ENCODE measurements around the gene MED27.

DNA sequence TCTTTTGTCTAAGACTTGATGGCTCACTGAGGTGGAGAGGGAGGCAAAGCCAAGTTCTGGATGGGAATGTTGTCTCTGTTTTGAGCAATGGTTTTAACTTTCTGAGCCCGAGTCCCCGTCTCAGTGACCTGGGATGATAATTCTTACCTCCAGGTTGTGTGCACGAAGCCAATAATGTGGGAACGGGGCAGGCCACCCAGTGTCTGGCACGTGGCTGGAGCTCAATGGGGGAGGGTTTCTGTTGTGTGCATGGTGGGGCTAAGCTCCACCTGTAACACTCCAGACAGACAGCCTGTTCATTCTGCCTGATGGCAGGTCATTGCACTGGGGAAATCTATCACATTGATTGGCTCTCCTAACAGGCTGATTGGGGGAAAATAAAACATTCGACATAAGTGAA, 45.1 kb upstream of the MED27 start:
- no peak for TF ChIP-seq CTCF (IDR thresholded peaks at IDR 0.05)
- no peak for TF ChIP-seq SIN3A (IDR thresholded peaks at IDR 0.05; ENCODE audit: borderline replicate concordance, insufficient read depth, low read depth, low read length)
- TF ChIP-seq POLR2AphosphoS5 (IDR thresholded peaks at IDR 0.05; ENCODE audit: low read depth, low read length): no peak
- no peak for TF ChIP-seq TCF7L2 (IDR thresholded peaks at IDR 0.05; ENCODE audit: low read depth, low read length)

Data from Panc1 (cell line).